IPS-NIHi7 (cell line): ENCODE results near the gene SPSB1.
"Not testable (repeated sequence)": the region's sequence is repeated elsewhere in the genome, so short reads cannot be mapped to it uniquely, and the experiment has no call there.

Source experiments
- DNase-seq: peaks from one replicate; pipeline ENCODE4 v3.0.0; 2012; ENCODE audit warnings: mixed read lengths; ENCODE audit errors: extremely low spot score

The SPSB1 gene

DNA sequence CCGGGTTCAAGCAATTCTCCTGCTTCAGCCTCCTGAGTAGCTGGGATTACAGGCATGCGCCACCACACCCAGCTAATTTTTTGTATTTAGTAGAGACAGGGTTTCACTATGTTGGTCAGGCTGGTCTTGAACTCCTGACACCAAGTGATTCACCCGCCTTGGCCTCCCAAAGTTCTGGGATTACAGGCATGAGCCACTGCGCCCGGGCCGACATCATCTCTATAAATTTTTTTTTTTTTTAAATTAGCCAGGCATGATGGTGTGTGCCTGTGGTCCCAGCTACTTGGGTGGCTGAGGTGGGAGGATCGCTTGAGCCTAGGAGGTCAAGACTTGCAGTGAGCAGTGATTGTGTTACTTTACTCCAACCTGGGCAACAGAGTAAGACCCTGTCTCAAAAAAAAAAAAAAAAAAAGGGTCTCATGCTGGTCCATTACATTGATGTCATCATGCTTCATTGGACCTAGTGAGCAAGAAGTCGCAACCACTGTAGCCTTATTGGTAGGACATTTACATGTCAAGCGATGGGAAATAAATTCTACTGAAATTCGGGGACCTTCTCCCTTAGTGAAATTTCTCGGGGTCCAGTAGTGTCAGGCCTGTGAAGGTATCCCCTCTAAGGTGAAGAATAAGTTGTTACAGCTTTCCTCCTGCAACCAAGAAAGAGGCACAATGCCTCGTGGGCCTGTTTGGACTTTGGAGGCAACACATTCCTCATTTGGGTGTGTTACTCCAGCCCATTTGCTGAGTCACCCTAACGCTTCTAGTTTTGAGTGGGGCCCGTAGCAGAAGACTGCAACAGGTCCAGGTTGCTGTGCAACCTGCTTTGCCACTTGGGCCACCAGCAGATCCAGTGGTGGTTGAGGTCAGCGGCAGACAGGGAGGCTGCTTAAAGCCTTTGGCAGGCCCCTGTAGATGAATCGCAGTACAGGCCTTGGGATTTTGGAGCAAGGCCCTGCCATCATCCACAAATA is 7.2 kb downstream of the SPSB1 start:
- DNase-seq: not testable (repeated sequence)

DNA sequence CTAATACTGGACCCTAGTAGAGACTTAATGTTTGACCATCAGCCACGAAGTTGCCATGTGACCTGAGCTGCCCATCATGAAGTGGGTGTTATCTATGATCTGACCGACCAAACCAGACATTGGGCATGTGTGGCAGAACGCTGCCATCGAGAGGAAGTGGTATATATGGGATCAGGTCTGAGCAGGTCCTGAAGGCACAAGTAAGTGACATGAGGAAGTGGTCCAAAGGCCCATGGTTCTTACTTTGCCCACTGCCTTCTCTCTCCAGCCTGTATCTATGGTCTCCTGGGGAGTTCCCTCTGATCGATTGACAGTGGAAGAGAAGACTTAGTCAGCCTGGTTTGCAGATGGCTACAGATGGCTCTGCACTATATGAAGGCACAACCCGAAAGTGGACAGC is 7.9 kb downstream of the SPSB1 start:
- DNase-seq: no peak

- DNase-seq: no peak
These were observed 10.2 kb downstream of the SPSB1 start for GRCh38 chr1:9302745-9303524.

DNA sequence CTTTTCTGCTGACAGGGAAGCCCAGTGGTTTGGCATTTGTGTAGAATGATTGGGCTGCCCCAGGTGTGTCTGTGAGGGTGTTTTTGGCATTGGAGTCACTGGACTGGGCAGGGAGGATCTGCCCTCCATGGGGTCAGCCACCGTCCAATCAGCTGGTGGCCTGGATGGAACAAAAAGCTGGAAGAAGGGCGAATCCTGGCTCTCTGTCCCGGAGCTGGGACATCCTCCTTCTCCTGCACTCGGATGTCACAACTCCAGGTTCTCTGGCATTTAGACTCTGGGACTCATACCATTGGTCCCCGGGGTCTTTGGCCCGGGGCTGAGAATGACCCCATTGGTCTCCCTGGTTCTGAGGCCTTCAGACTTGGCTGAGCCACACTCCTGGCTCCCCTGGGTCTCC is 11.2 kb downstream of the SPSB1 start:
- no peak for DNase-seq

DNA sequence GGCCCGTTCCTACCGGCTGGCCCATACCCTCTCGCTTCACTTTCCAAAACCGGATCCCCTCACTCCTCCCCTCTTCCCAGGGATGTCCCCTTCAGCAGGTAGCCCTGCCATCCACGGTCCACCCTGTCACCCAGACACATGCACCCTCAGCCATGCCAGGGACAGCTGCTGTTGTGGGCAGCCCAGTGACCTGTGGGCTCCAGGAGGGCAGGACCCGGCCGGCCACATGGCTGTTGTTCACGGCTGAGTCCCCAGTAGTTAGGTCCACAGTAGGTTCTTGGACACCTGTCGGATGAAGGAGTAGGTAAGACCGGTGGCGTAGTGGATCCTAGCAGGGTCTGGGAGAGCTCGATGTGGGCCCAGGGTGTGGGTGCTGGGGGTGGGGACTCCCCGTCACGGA is 12.5 kb downstream of the SPSB1 start:
- DNase-seq: no peak

DNA sequence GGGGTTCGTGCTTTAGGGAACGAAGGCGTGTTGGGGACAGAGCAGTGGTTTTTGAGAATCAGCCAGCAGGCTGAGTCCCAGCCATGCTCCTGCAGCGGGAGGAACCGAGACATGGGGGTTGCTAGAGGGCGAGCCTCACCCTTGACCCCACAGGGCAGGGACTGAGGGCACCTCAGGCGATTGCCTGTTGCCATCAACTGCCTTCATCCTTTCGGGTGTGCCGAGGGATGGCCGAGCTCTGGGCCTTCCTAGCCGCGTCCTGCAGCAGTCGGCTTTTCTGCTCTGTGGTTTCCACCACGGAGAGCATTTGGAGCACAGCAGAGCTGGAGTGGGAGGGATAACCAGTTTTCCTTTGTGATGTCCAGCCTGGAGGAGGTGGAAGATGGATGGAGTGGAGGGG is 13.3 kb downstream of the SPSB1 start:
- DNase-seq: no peak

GRCh38 chr1:9307303-9307702 is 14.6 kb downstream of the SPSB1 start:
- no peak for DNase-seq

DNA sequence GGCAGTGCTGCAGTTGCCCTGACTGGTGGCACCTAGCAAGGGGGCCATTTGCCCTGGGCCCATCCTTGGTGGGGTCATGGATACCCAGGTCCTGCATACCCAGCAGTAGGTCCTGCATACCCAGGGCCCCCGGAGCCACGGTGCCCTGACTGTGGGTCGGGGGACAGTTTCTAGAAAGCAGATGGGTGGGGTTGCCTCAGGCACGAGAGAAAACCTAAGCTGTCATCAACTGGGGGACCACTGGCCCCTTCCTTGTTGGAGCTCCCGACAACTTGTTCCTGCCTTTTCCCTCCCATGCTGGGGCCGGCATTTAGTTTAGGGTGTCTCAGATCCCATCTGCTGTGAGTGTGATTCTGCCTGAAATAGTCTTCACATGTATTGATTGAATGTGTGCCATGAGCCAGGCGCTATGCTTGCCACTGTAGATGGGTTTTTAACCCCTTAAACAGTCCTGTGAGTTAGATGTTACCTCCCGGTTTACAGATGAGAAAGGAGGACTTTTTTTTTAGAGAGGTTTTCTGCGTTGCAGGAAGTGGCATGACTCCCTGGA is 15.6 kb downstream of the SPSB1 start:
- DNase-seq: no peak

DNA sequence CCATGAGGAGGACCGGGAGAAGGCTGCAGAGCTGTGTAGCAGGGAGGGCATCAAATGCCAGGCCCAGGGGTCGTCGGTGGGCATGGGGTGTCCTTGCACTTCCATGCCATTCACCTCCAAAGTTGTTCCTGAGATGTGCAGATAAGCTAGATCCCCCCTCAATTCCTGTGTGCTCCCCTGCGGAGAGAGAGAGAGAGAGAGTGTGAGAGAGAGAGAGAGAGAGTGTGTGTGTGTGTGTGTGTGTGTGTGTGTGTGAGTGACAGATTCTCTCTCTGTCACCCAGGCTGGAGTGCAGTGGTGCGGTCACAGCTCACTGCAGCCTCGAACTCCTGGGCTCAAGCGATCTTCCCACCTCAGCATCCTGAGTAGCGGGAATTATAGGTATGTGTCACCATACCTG is 16.4 kb downstream of the SPSB1 start:
- DNase-seq: no peak

GRCh38 chr1:9309991-9310390 is 17.3 kb downstream of the SPSB1 start:
- no peak for DNase-seq

- DNase-seq: no peak
These were observed 18.3 kb downstream of the SPSB1 start for GRCh38 chr1:9311029-9311428.

DNA sequence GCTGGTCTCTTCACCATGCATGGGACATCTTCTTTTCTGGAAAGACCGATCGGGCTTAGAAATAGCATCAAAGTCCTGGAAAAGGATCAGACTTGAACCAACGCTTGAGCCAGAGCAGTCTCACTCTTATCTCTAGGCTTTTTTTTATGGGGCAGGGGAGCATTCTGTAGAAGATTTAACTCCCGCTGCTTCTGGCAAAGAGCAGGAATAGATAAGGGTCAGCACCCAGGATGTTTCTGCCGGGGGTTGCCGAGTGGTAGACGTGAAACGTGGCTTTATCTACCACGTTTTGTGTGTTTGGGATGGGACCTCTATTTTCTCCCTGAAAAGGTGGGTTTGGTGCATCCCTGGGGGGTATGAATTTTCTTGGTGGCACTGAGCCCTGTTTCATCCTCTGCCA is 18.8 kb downstream of the SPSB1 start:
- no peak for DNase-seq

GRCh38 chr1:9312168-9312720 is 19.6 kb downstream of the SPSB1 start:
- DNase-seq: no peak

GRCh38 chr1:9313576-9313975 is 20.9 kb downstream of the SPSB1 start:
- DNase-seq: no peak

GRCh38 chr1:9314111-9314510 is 21.4 kb downstream of the SPSB1 start:
- no peak for DNase-seq

- DNase-seq: no peak
These were observed 22.2 kb downstream of the SPSB1 start for GRCh38 chr1:9314711-9315379.

DNA sequence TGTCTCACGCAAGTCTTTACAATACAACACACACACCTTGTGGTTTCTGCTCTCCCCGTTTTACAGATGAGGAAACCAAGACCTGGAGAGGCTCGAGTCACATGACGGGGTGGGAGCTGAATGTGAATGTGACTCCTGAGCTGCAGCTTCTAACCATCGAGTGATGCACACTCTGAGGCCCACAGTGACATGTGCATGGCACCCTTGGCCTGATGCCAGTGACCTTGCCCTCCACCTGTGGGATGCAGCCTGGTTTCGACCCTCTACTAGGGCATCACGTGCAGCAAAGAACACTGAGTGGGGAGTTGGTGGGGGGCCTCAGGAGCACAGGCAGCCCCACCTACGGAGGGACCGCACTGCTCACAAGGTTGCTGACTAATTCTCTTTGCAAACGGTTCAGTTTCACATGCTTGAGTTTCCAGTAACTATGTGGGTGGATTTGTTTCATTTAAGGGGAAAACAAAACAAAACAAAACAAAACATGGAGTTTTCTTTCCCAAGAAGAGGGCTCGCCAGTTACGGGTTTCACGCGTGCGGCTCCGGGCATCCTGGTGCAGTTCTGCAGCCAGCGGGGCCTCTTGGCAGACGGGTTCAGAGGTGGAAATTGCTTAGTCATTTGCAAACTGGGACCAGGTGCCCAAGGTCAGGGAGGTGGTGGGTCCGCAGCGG is 22.9 kb downstream of the SPSB1 start:
- DNase-seq: no peak

GRCh38 chr1:9316080-9316444 is 23.4 kb downstream of the SPSB1 start:
- DNase-seq: no peak

DNA sequence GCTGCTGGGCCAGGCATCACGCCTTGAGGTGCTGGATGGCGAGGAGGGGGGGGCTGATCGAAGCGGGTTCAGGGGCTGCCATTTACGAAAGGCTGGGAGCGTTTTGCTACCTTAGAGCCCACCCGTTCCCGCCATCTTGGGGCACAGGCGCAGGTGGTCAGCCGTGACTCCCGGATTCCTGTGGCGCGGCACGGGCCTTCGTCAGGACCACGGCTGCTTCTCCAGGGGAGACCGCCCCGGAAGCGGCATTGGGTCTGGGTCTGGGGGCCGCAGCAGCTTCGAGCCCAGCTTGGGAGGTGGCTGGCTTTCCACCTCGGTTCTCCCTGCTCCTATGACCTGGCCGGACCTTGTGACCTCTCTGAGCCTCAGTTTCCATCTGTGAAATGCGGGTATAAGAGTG is 23.8 kb downstream of the SPSB1 start:
- no peak for DNase-seq

DNA sequence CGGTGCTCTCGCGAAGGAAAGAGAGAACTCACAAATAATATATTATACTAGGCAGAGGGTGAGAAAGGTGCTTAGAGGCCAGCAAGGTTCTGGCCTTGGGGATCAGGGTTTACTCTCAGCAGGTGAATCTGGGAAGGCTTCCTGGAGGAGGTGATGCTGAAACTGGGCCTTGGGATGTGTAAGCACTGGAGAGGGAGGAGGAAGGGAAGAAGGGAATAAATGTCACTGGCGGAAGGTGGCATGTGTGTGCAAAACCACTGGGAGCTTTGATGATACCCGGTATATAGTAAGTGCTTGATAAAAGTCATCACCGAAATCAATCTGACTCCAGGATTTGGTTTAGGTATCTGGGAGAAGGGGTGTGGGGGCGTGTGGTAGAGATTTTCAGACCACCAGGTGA is 24.4 kb downstream of the SPSB1 start:
- DNase-seq: no peak
